Activated CD8-positive, alpha-beta memory T cell treated with anti-CD3 and anti-CD28 coated beads for 24 hours (primary cell): Measurements from ENCODE around the gene HSPA12A.

Source experiments
- DNase-seq: peaks from one replicate; pipeline ENCODE4 v3.0.0-alpha.2; 2020

The HSPA12A gene

GRCh38 chr10:116743266-116744064 lies 1.1 kb upstream of the HSPA12A start:
- no peak for DNase-seq

GRCh38 chr10:116741391-116742351 lies 695 bp downstream of the HSPA12A start:
- no peak for DNase-seq

GRCh38 chr10:116740971-116741370 lies 1.4 kb downstream of the HSPA12A start:
- no peak for DNase-seq

- no peak for DNase-seq
Measured at GRCh38 chr10:116738339-116738738, 4.0 kb downstream of the HSPA12A start.

GRCh38 chr10:116737627-116738327 lies 4.6 kb downstream of the HSPA12A start:
- no peak for DNase-seq

- DNase-seq = no peak
Measured at GRCh38 chr10:116733566-116733965, 8.8 kb downstream of the HSPA12A start.

- no peak for DNase-seq
Measured at GRCh38 chr10:116732573-116732972, 9.8 kb downstream of the HSPA12A start.

- no peak for DNase-seq
Measured at GRCh38 chr10:116730464-116731260, 11.7 kb downstream of the HSPA12A start.

GRCh38 chr10:116729243-116729642 lies 13.1 kb downstream of the HSPA12A start:
- no peak for DNase-seq

- no peak for DNase-seq
Measured at GRCh38 chr10:116728526-116729096, 13.8 kb downstream of the HSPA12A start.

GRCh38 chr10:116723428-116724281 lies 18.7 kb downstream of the HSPA12A start:
- DNase-seq = no peak

- DNase-seq = no peak
Measured at GRCh38 chr10:116722736-116723427, 19.5 kb downstream of the HSPA12A start.

GRCh38 chr10:116721547-116722392 lies 20.6 kb downstream of the HSPA12A start:
- DNase-seq = no peak

GRCh38 chr10:116720668-116721546 lies 21.5 kb downstream of the HSPA12A start:
- no peak for DNase-seq

GRCh38 chr10:116720241-116720643 lies 22.1 kb downstream of the HSPA12A start:
- no peak for DNase-seq

- no peak for DNase-seq
Measured at GRCh38 chr10:116719804-116720203, 22.6 kb downstream of the HSPA12A start.

- no peak for DNase-seq
Measured at GRCh38 chr10:116718058-116718457, 24.3 kb downstream of the HSPA12A start.

- DNase-seq = no peak
Measured at GRCh38 chr10:116716381-116716780, 26.0 kb downstream of the HSPA12A start.
